Type B pancreatic cell (in vitro differentiated cells): ENCODE data around the gene SLC2A13. TPM values are rescaled to one million over a fixed set of nuclear protein-coding genes. Genes with fewer than 3 reads are reported as not detected.
"Not testable (repeated sequence)": the region's sequence is repeated elsewhere in the genome, so short reads cannot be mapped to it uniquely, and the experiment has no call there.

Source experiments
- DNase-seq: peaks from one replicate; pipeline ENCODE4 v3.0.0; 2021; ENCODE audit warnings: mixed read lengths; ENCODE audit not compliant: unreplicated experiment; ENCODE audit errors: extremely low spot score
- H3K27ac Mint-ChIP-seq: 2 replicates; pipeline ENCODE4 v1.8.0; 2021; ENCODE audit warnings: mild to moderate bottlenecking, mixed read lengths
- H3K27me3 Mint-ChIP-seq: 2 replicates; pipeline ENCODE4 v1.8.0; 2021; ENCODE audit warnings: mixed read lengths
- H3K36me3 Mint-ChIP-seq: 2 replicates; pipeline ENCODE4 v1.8.0; 2021; ENCODE audit warnings: mixed read lengths
- H3K4me1 Mint-ChIP-seq: one replicate; pipeline ENCODE4 v1.8.0; 2021; ENCODE audit warnings: mixed read lengths; ENCODE audit not compliant: unreplicated experiment
- H3K4me3 Mint-ChIP-seq: 2 replicates; pipeline ENCODE4 v1.8.0; 2021; ENCODE audit warnings: mild to moderate bottlenecking, mixed read lengths
- H3K9me3 Mint-ChIP-seq: 2 replicates; pipeline ENCODE4 v1.8.0; 2021; ENCODE audit warnings: mixed read lengths
- CTCF ChIP-seq: fragments of 200-600 bp; sonication (generic); conservative IDR thresholded peaks from 2 replicates; pipeline ENCODE4 v1.5.0; 2021; ENCODE audit warnings: antibody characterized with exemption, mild to moderate bottlenecking
- total RNA-seq: library from RNA; stranded (reverse); gene quantifications from 2 replicates; pipeline ENCODE4 v1.2.1, GENCODE V29; 2021; ENCODE audit warnings: low replicate concordance

SLC2A13 gene
- total RNA-seq, 1 donor from 2014 or later: 7.1 TPM

GRCh38 chr12:40054555-40055227 lies 51.2 kb downstream of the SLC2A13 start:
- Mint-ChIP-seq H3K4me1 (peaks cover 3% of the 10 kb centered on the region), H3K36me3 (no peaks in the 10 kb centered on the region), H3K9me3 (no peaks in the 10 kb centered on the region), H3K4me3 (no peak overlapping the region), H3K27me3 (no peaks in the 10 kb centered on the region), H3K27ac (no peak overlapping the region)
- no peak for DNase-seq
- no peak for TF ChIP-seq CTCF

GRCh38 chr12:40049268-40049667 lies 56.6 kb downstream of the SLC2A13 start:
- DNase-seq: no peak
- no peak for TF ChIP-seq CTCF
- no peaks in the 10 kb centered on the region for H3K36me3 Mint-ChIP-seq
- H3K27me3 Mint-ChIP-seq: no peaks in the 10 kb centered on the region
- H3K9me3 Mint-ChIP-seq: no peaks in the 10 kb centered on the region
- H3K27ac Mint-ChIP-seq: no peak overlapping the region
- no peak overlapping the region for H3K4me3 Mint-ChIP-seq
- no peaks in the 10 kb centered on the region for H3K4me1 Mint-ChIP-seq

GRCh38 chr12:40047002-40047401 lies 58.9 kb downstream of the SLC2A13 start:
- not testable (repeated sequence) for H3K27me3 Mint-ChIP-seq, H3K9me3 Mint-ChIP-seq, H3K36me3 Mint-ChIP-seq, H3K4me3 Mint-ChIP-seq, DNase-seq, H3K27ac Mint-ChIP-seq, H3K4me1 Mint-ChIP-seq

- no peaks in the 10 kb centered on the region for H3K27me3 Mint-ChIP-seq
- no peak overlapping the region for H3K4me3 Mint-ChIP-seq
- no peaks in the 10 kb centered on the region for H3K9me3 Mint-ChIP-seq
- no peak for TF ChIP-seq CTCF
- H3K27ac Mint-ChIP-seq: no peak overlapping the region
- H3K4me1 Mint-ChIP-seq: no peaks in the 10 kb centered on the region
- no peak for DNase-seq
- no peaks in the 10 kb centered on the region for H3K36me3 Mint-ChIP-seq
These were observed 60.2 kb downstream of the SLC2A13 start for GRCh38 chr12:40045656-40046055.

GRCh38 chr12:40044396-40044795 lies 61.5 kb downstream of the SLC2A13 start:
- DNase-seq: no peak
- TF ChIP-seq CTCF: no peak
- H3K36me3 Mint-ChIP-seq: no peaks in the 10 kb centered on the region
- no peaks in the 10 kb centered on the region for H3K27me3 Mint-ChIP-seq
- no peaks in the 10 kb centered on the region for H3K9me3 Mint-ChIP-seq
- H3K27ac Mint-ChIP-seq: no peak overlapping the region
- no peaks in the 10 kb centered on the region for H3K4me1 Mint-ChIP-seq
- no peak overlapping the region for H3K4me3 Mint-ChIP-seq

GRCh38 chr12:40039598-40039997 lies 66.3 kb downstream of the SLC2A13 start:
- H3K4me3 Mint-ChIP-seq: no peak overlapping the region
- no peak overlapping the region for H3K27ac Mint-ChIP-seq
- DNase-seq: no peak
- TF ChIP-seq CTCF: no peak
- H3K9me3 Mint-ChIP-seq: no peaks in the 10 kb centered on the region
- no peaks in the 10 kb centered on the region for H3K27me3 Mint-ChIP-seq
- peaks cover 5% of the 10 kb centered on the region for H3K4me1 Mint-ChIP-seq
- no peaks in the 10 kb centered on the region for H3K36me3 Mint-ChIP-seq
